Measurements from ENCODE around the gene ACY1. TPM values are rescaled to one million over a fixed set of nuclear protein-coding genes. Genes with fewer than 3 reads are reported as not detected.

Gene ACY1
- total RNA-seq, 2 experiments from 2014 or later = 3.3 to 4.0 TPM

DNA sequence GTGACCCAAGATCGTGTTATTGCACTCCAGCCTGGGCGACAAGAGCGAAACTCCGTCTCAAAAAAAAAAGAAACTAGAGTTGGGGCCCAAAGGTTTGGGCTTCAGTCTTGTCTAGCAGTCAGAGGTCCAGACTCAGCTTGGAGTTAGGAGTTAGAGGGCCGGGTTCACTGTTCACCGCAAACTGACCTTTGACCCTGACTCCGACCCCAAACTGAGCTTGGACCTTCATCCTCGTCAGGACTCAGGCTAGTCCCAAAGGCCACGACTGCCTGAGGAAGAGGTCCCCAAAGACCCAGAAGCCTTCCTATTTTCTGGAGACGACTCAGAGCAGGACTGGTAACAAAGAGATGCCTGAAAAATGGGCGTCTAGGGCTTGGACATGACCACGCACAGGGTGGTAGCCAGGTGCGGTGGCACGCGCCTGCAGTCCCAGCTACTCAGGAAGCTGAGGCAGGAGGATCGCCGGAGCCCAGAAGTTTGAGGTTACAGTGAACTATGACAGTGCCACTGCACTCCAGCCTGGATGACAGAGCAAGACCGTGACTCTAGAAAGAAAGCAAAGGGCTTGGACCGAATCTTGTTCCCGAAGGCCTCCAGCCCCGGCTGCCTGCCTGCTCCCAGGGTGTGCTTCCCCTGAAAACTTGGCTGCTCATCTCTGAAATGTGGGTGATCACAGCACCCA, 35.1 kb downstream of the ACY1 start:
- Histone ChIP-seq H4K20me1 (ENCODE audit: insufficient read depth, low read length) (no peaks in the 10 kb centered on the region), H3K4me1 (ENCODE audit: insufficient read depth, low read length, poor library complexity, severe bottlenecking) (peaks cover under 1% of the 10 kb centered on the region), H3K27ac (ENCODE audit: low read depth, low read length, poor library complexity, severe bottlenecking) (no peak overlapping the region), H3K9me2 (ENCODE audit: insufficient read depth, low read length) (no peaks in the 10 kb centered on the region), H3K36me3 (ENCODE audit: insufficient read depth, low read length) (no peaks in the 10 kb centered on the region), H3K4me2 (ENCODE audit: low read length) (no peak overlapping the region), H3K9me3 (ENCODE audit: low read length) (no peaks in the 10 kb centered on the region), H3K4me3 (ENCODE audit: low read depth, low read length, poor library complexity, severe bottlenecking) (no peak overlapping the region), H2AFZ (ENCODE audit: low read length) (no peak overlapping the region), H3K79me2 (ENCODE audit: insufficient read depth, low read depth, low read length) (no peaks in the 10 kb centered on the region)
- CTCF ChIA-PET (ENCODE audit: unreplicated experiment) = no interaction called here
- DNase-seq (ENCODE audit: low spot score) = no peak
- TF ChIP-seq, protein P1, sequence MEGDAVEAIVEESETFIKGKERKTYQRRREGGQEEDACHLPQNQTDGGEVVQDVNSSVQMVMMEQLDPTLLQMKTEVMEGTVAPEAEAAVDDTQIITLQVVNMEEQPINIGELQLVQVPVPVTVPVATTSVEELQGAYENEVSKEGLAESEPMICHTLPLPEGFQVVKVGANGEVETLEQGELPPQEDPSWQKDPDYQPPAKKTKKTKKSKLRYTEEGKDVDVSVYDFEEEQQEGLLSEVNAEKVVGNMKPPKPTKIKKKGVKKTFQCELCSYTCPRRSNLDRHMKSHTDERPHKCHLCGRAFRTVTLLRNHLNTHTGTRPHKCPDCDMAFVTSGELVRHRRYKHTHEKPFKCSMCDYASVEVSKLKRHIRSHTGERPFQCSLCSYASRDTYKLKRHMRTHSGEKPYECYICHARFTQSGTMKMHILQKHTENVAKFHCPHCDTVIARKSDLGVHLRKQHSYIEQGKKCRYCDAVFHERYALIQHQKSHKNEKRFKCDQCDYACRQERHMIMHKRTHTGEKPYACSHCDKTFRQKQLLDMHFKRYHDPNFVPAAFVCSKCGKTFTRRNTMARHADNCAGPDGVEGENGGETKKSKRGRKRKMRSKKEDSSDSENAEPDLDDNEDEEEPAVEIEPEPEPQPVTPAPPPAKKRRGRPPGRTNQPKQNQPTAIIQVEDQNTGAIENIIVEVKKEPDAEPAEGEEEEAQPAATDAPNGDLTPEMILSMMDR (conservative IDR thresholded peaks at IDR 0.05; ENCODE audit: low read length) = no peak
- no peak for TF ChIP-seq EZH2phosphoT487 (IDR thresholded peaks at IDR 0.05; ENCODE audit: borderline replicate concordance, low read depth, low read length)
- no TSS peak for BruUV-seq (replicated peaks)
- POLR2A ChIA-PET = no interaction called here
- intact Hi-C loops (cut with micrococcal nuclease; ENCODE audit: unreplicated experiment) = no loop called here

DNA sequence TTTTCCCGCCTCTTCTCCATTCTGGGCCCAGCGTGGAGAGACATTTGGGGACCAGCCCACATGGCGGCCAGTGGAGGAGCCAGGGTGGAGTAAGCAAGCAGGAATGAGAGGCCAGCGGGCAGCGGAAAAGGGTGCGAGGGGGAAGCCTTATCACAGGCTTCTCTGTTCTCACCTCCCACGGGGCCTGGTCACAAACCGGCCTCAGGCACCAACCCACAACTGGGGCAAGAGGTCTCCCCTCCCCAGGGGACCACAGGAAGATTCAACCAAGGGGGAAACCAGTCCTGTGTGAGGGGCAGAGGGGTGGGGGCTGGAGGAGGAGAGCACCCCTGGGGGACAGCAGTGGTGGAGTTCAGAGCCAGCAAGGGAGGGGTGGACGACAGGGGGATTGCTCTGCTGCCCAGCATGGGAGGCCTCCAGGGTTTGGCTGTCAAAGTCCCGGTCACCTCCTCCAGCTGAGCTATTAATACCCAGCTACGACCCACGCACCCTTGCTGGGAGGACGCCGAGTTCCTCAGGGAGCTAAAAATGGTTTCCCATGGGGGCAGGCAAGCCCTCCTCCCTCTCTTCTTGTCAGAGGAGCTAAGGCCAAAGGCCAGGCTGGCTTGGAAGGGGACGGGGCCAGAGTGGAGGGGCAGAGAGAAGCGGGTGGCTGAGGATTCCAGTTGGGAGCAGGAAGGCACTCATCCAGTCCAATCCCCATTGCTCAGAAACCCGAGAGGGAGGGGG, 36.2 kb downstream of the ACY1 start:
- Histone ChIP-seq H3K4me1 (ENCODE audit: insufficient read depth, low read length, poor library complexity, severe bottlenecking) (peaks cover 9% of the 10 kb centered on the region), H3K9me3 (ENCODE audit: low read length) (no peaks in the 10 kb centered on the region), H3K27ac (ENCODE audit: low read depth, low read length, poor library complexity, severe bottlenecking) (no peak overlapping the region), H3K4me2 (ENCODE audit: low read length) (no peak overlapping the region), H3K4me3 (ENCODE audit: low read depth, low read length, poor library complexity, severe bottlenecking) (no peak overlapping the region), H2AFZ (ENCODE audit: low read length) (no peak overlapping the region), H3K9me2 (ENCODE audit: insufficient read depth, low read length) (no peaks in the 10 kb centered on the region), H3K79me2 (ENCODE audit: insufficient read depth, low read depth, low read length) (no peaks in the 10 kb centered on the region), H4K20me1 (ENCODE audit: insufficient read depth, low read length) (no peaks in the 10 kb centered on the region), H3K36me3 (ENCODE audit: insufficient read depth, low read length) (no peaks in the 10 kb centered on the region)
- TF ChIP-seq, protein P1 (conservative IDR thresholded peaks at IDR 0.05; ENCODE audit: low read length) = no peak
- TF ChIP-seq EZH2phosphoT487 (IDR thresholded peaks at IDR 0.05; ENCODE audit: borderline replicate concordance, low read depth, low read length) = no peak
- BruUV-seq (replicated peaks) = no TSS peak
- intact Hi-C loops (cut with micrococcal nuclease; ENCODE audit: unreplicated experiment) = no loop called here
- POLR2A ChIA-PET = no interaction called here
- CTCF ChIA-PET (ENCODE audit: unreplicated experiment) = no interaction called here
- DNase-seq (ENCODE audit: low spot score) = no peak

DNA sequence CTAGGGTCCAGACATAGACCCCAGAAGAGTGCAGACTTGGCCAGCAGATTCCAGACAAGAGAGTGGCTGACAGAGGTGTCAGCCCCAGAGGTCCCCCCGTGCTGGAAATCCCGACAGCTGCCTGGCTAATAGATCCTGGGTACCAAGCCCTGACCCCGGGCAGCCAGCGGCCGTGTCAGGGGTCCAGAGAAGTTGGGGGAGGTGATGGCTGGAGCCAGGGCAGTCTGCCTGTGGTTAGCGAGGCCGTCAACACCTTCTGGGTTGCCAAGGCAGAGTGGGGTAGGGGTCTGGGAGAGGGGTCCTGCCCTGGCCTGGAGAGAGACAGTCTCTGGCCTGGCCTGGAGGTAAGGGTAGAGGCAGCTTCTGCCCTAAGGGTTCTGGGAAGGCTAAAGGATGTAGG, 37.5 kb downstream of the ACY1 start:
- Histone ChIP-seq H4K20me1 (ENCODE audit: insufficient read depth, low read length) (no peaks in the 10 kb centered on the region), H3K4me3 (ENCODE audit: low read depth, low read length, poor library complexity, severe bottlenecking) (no peak overlapping the region), H3K9me2 (ENCODE audit: insufficient read depth, low read length) (no peaks in the 10 kb centered on the region), H3K4me2 (ENCODE audit: low read length) (no peak overlapping the region), H2AFZ (ENCODE audit: low read length) (no peak overlapping the region), H3K4me1 (ENCODE audit: insufficient read depth, low read length, poor library complexity, severe bottlenecking) (peaks cover 9% of the 10 kb centered on the region), H3K79me2 (ENCODE audit: insufficient read depth, low read depth, low read length) (no peaks in the 10 kb centered on the region), H3K9me3 (ENCODE audit: low read length) (no peaks in the 10 kb centered on the region), H3K27ac (ENCODE audit: low read depth, low read length, poor library complexity, severe bottlenecking) (no peak overlapping the region), H3K36me3 (ENCODE audit: insufficient read depth, low read length) (no peaks in the 10 kb centered on the region)
- no peak for TF ChIP-seq EZH2phosphoT487 (IDR thresholded peaks at IDR 0.05; ENCODE audit: borderline replicate concordance, low read depth, low read length)
- TF ChIP-seq, protein P1 (conservative IDR thresholded peaks at IDR 0.05; ENCODE audit: low read length) = no peak
- BruUV-seq (replicated peaks) = no TSS peak
- intact Hi-C loops (cut with micrococcal nuclease; ENCODE audit: unreplicated experiment) = no loop called here
- DNase-seq (ENCODE audit: low spot score) = no peak
- ChIA-PET POLR2A (no interaction called here), CTCF (ENCODE audit: unreplicated experiment) (no interaction called here)

All from OCI-LY7 (cell line).